ENCODE measurements around the gene GALK1. TPM values are rescaled to one million over a fixed set of nuclear protein-coding genes. Genes with fewer than 3 reads are reported as not detected.

The GALK1 gene
- total RNA-seq, 1 experiment from 2014 or later = 36.7 TPM

DNA sequence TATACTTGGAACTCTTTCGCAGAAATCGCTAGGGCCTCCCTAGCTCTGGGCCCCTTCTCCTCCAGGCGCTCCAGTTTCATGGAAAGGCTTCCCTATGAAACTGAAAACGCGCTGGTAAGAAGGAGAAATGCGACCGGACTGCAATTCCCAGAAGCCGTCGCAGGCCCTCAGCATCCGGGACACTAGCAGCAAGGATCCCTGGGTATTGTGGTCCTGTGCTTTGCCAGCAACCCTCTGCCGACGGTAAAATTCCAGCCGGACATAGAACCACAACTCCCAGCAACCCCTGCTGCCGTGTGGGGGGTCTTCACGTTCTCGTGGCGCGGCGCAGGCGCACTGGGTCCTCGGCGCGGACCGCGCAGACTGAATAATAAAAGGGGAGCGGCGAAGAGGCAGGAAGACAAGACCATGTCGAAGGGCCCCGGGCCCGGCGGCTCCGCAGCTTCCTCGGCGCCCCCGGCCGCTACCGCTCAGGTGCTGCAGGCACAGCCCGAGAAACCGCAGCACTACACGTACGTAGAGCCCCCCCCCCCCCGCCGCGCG is 19.6 kb upstream of the GALK1 start, which contains the start of gene UNK:
Gene UNK, plus strand, starts transcription at position 334 of the 543 bp plus-strand sequence. Its CDS starts 75 bp downstream, at position 409.
- Mint-ChIP-seq H3K27me3 (ENCODE audit: low read depth) (peaks cover 2% of the 10 kb centered on the region; the same call in 1 of the 2 replicates), H3K4me3 (peak within 1 kb of the TSS; percentile 90 to 95), H3K9me3 (peaks cover 1 to 2% of the 10 kb centered on the region in 2 experiments; a peak in 3 of 5 replicates), H3K27ac (peak within 1 kb of the TSS; percentile 99 to 100 (median 99)), H3K4me1 (peaks cover 32 to 36% of the 10 kb centered on the region in 2 experiments), H3K36me3 (ENCODE audit: insufficient read depth in 1 of 3, low read depth in 3 of 3) (peaks cover 2 to 10% (median 5%) of the 10 kb centered on the region in 3 experiments)
- peak within 1 kb of the TSS; percentile 95 for H3T11ph ChIP-seq (ENCODE audit: low read length)
- H3K4ac ChIP-seq (ENCODE audit: low read depth, low read length) = peak within 1 kb of the TSS; percentile 36; the same call in 1 of the 2 replicates
- peak within 1 kb of the TSS; percentile 97 for H3K56ac ChIP-seq (ENCODE audit: insufficient read length, low read depth, low read length)
- peak within 1 kb of the TSS; percentile 98 for H3K9ac ChIP-seq (ENCODE audit: extremely low read depth, insufficient read length, low read length)
- peak within 1 kb of the TSS; percentile 99 for H3K14ac ChIP-seq (ENCODE audit: insufficient read depth, low read length)
- WGBS (ENCODE audit: extremely low coverage, insufficient read length, low lambda C conversion rate) = no CpG with 5 or more reads among the region's 45 CpGs
- H3K79me1 ChIP-seq (ENCODE audit: insufficient read depth, low read depth, low read length, poor library complexity, severe bottlenecking) = no peaks in the 10 kb centered on the region
- peak within 1 kb of the TSS; percentile 86 for H3K27ac ChIP-seq (ENCODE audit: insufficient read length, low read depth, low read length)
- H4K91ac ChIP-seq (ENCODE audit: insufficient read length, low read depth, low read length) = peak within 1 kb of the TSS; percentile 88
- peak within 1 kb of the TSS; percentile 36 for H2AK5ac ChIP-seq (ENCODE audit: insufficient read length, low read length)
- peak within 1 kb of the TSS; percentile 91 for H2BK5ac ChIP-seq (ENCODE audit: insufficient read length, low read length)
- no peaks in the 10 kb centered on the region for H3K27me3 ChIP-seq (ENCODE audit: insufficient read depth, low read length)
- peak within 1 kb of the TSS; percentile 70 for H3K4me2 ChIP-seq (ENCODE audit: insufficient read depth, insufficient read length, low read length)
- peaks cover 20% of the 10 kb centered on the region; the same call in 1 of the 2 replicates for H3K79me2 ChIP-seq (ENCODE audit: insufficient read depth, low read length)
- H2BK12ac ChIP-seq (ENCODE audit: insufficient read length, low read depth, low read length) = peak within 1 kb of the TSS; percentile 5
- peak within 1 kb of the TSS; percentile 98 for H4K5ac ChIP-seq (ENCODE audit: insufficient read length, low read depth, low read length)
- H2BK20ac ChIP-seq (ENCODE audit: low read depth, low read length, poor library complexity, severe bottlenecking) = no peak within 1 kb of the TSS
- H2AFZ ChIP-seq (ENCODE audit: low read length) = no peak within 1 kb of the TSS
- H3K18ac ChIP-seq (ENCODE audit: insufficient read length, low read depth, low read length) = peak within 1 kb of the TSS; percentile 96
- H3K9me3 ChIP-seq (ENCODE audit: control insufficient read depth, low read depth, low read length) = no peaks in the 10 kb centered on the region
- H2BK120ac ChIP-seq (ENCODE audit: low read depth, low read length, poor library complexity, severe bottlenecking) = peak within 1 kb of the TSS; percentile 97
- H3K23ac ChIP-seq (ENCODE audit: insufficient read length, low read depth, low read length) = no peak within 1 kb of the TSS
- H2BK15ac ChIP-seq (ENCODE audit: low read depth, low read length) = peak within 1 kb of the TSS; percentile 72; the same call in 1 of the 2 replicates
- H4K20me1 ChIP-seq (ENCODE audit: control insufficient read depth, insufficient read depth, insufficient read length) = no peaks in the 10 kb centered on the region
- peaks cover 13% of the 10 kb centered on the region for H3K23me2 ChIP-seq (ENCODE audit: insufficient read length, low read depth, low read length, poor library complexity, severe bottlenecking)
- H3K4me1 ChIP-seq (ENCODE audit: insufficient read depth, low read length) = peaks cover 2% of the 10 kb centered on the region; the same call in 1 of the 2 replicates
- H4K8ac ChIP-seq (replicated peaks; ENCODE audit: insufficient read length, low read depth, low read length) = peak within 1 kb of the TSS; percentile 74
- TF ChIP-seq, protein P1, sequence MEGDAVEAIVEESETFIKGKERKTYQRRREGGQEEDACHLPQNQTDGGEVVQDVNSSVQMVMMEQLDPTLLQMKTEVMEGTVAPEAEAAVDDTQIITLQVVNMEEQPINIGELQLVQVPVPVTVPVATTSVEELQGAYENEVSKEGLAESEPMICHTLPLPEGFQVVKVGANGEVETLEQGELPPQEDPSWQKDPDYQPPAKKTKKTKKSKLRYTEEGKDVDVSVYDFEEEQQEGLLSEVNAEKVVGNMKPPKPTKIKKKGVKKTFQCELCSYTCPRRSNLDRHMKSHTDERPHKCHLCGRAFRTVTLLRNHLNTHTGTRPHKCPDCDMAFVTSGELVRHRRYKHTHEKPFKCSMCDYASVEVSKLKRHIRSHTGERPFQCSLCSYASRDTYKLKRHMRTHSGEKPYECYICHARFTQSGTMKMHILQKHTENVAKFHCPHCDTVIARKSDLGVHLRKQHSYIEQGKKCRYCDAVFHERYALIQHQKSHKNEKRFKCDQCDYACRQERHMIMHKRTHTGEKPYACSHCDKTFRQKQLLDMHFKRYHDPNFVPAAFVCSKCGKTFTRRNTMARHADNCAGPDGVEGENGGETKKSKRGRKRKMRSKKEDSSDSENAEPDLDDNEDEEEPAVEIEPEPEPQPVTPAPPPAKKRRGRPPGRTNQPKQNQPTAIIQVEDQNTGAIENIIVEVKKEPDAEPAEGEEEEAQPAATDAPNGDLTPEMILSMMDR (conservative IDR thresholded peaks at IDR 0.05) = no peak
- peak; percentile 100 for DNase-seq
